Panc1 (cell line): Measurements from ENCODE around the gene HTR3E.

Experiments used
- CTCF ChIP-seq: fragments of 450-650 bp; IDR thresholded peaks from 2 replicates; pipeline ENCODE4 v1.5.1; 2017; ENCODE audit warnings: mild to moderate bottlenecking
- POLR2AphosphoS5 ChIP-seq: IDR thresholded peaks from 2 replicates; pipeline ENCODE4 v1.6.1; 2012; ENCODE audit warnings: mild to moderate bottlenecking, low read depth, low read length, moderate library complexity

- no peak for TF ChIP-seq CTCF
- no peak; the same call in 1 of the 2 replicates for TF ChIP-seq POLR2AphosphoS5
Measured at GRCh38 chr3:184145751-184146270, 48.9 kb downstream of the HTR3E start.
